ENCODE results near the gene ASAP3. TPM values are rescaled to one million over a fixed set of nuclear protein-coding genes. Genes with fewer than 3 reads are reported as not detected.

Gene ASAP3
- total and polyA plus RNA-seq, 8 donors, result 24.9 to 228 (median 30.5) TPM

- TF ChIP-seq CTCF (IDR thresholded peaks at IDR 0.05) (peak in 1 of 7 experiments; percentile 25), POLR2AphosphoS5 (IDR thresholded peaks at IDR 0.05) (peak; percentile 6 to 58 (median 55)), POLR2A (IDR thresholded peaks at IDR 0.05) (no peak), EP300 (IDR thresholded peaks at IDR 0.05) (no peak)
- Histone ChIP-seq H3K36me3 (no peaks in the 10 kb centered on the region), H3K4me3 (peak within 1 kb of the TSS; percentile 47 to 79 (median 67)), H3K27me3 (peaks cover 0 to 25% (median 7%) of the 10 kb centered on the region in 3 donors), H3K9me3 (no peaks in the 10 kb centered on the region), H3K4me1 (peaks cover 28 to 81% (median 46%) of the 10 kb centered on the region in 4 donors), H3K27ac (peak within 1 kb of the TSS in 4 of 5 donors; percentile 2 to 78 (median 68))
- 0 to 1% (median 0%) methylated on average over 23 to 85 of the region's 85 CpGs for WGBS, 5 donors
- DNase-seq, result peak; percentile 88 to 96
- intact Hi-C loops (cut with DNase I; ENCODE audit: low total_unique reads), result no loop called here
Measured at GRCh38 chr1:23530747-23531561, 47.0 kb upstream of the ASAP3 start, which contains the start of gene E2F2. Gene E2F2, minus strand, starts transcription at chr1:23531233. Its CDS starts 440 bp downstream, at chr1:23530793.

GRCh38 chr1:23530087-23530746 is 46.2 kb upstream of the ASAP3 start:
- peaks cover 31 to 88% (median 52%) of the 10 kb centered on the region in 4 donors for H3K4me1 ChIP-seq

GRCh38 chr1:23529146-23530086 is 45.4 kb upstream of the ASAP3 start:
- Histone ChIP-seq H3K4me3 (peak overlapping the region in 3 of 4 donors; percentile 47 to 79 (median 76)), H3K36me3 (no peaks in the 10 kb centered on the region), H3K27me3 (peaks cover 0 to 25% (median 7%) of the 10 kb centered on the region in 3 donors), H3K27ac (peak overlapping the region in 3 of 5 donors; percentile 2 to 78 (median 69)), H3K4me1 (peaks cover 38 to 96% (median 60%) of the 10 kb centered on the region in 4 donors), H3K9me3 (no peaks in the 10 kb centered on the region)
- TF ChIP-seq CTCF (IDR thresholded peaks at IDR 0.05), result no peak
- TF ChIP-seq POLR2A (IDR thresholded peaks at IDR 0.05), result no peak
- no peak for TF ChIP-seq EP300 (IDR thresholded peaks at IDR 0.05)
- TF ChIP-seq POLR2AphosphoS5 (IDR thresholded peaks at IDR 0.05), result no peak
- no peak for DNase-seq
- intact Hi-C loops (cut with DNase I; ENCODE audit: low total_unique reads), result no loop called here
- WGBS, 5 donors, result 47 to 65% (median 53%) methylated on average over 6 to 8 of the region's 8 CpGs

More at GRCh38 chr1:23530087-23530746, 46.2 kb upstream of the ASAP3 start:
- DNase-seq, result peak in 1 of 2 donors; percentile 58
- H3K27me3 ChIP-seq, result peaks cover 0 to 25% (median 7%) of the 10 kb centered on the region in 3 donors
- TF ChIP-seq POLR2AphosphoS5 (IDR thresholded peaks at IDR 0.05) (no peak), CTCF (IDR thresholded peaks at IDR 0.05) (no peak), EP300 (IDR thresholded peaks at IDR 0.05) (no peak), POLR2A (IDR thresholded peaks at IDR 0.05) (no peak)
- no peaks in the 10 kb centered on the region for H3K36me3 ChIP-seq
- peak overlapping the region; percentile 47 to 79 (median 67) for H3K4me3 ChIP-seq
- intact Hi-C loops (cut with DNase I; ENCODE audit: low total_unique reads), result no loop called here
- no peaks in the 10 kb centered on the region for H3K9me3 ChIP-seq
- WGBS, 5 donors, result 5 to 7% (median 6%) methylated on average over 19 to 22 of the region's 22 CpGs
- H3K27ac ChIP-seq, result peak overlapping the region in 4 of 5 donors; percentile 2 to 78 (median 68)
